ENCODE results near the gene PRAMEF27.
"Not testable (repeated sequence)": the region's sequence is repeated elsewhere in the genome, so short reads cannot be mapped to it uniquely, and the experiment has no call there.

Gene PRAMEF27

DNA sequence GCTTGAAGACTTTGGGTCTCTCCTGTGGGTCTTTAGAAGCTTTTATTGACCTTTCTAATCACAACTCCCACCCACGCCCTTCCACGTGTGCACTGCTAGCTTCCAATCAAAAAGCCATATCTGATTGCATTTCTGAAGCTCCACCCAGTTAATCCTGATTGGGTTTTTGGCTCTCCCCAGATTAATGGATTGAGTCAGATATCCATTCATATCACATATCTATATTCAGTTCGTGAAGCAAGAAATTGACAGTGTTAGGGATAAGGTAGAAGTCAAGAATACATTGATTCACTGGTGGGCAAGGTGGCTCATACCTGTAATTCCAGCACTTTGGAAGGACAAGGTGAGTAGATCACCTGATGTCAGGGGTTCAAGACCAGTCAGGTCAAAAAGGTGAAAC, at the start of gene PRAMEF27:
PRAMEF27 (minus strand) TSS at position 101 of the 400 bp plus-strand sequence. CDS start 2,916 bp downstream, outside the sequence.
- DNase-seq = not testable (repeated sequence)

DNA sequence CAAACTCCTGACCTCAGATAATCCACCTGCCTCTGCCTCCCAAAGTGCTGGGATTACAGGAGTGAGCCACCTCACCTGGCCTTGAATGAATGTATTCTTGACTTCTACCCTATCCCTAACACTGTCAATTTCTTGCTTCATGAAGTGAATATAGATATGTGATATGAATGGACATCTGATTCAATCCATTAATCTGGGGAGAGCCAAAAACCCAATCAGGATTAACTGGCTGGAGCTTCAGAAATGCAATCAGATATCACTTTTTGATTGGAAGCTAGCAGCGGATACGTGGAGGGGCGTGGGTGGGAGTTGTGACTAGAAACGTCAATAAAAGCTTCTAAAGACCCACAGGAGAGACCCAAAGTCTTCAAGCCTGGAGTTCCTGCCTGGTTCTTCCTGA, 14.1 kb upstream of the PRAMEF27 start, which contains the start of gene PRAMEF25:
PRAMEF25 (plus strand) TSS at position 301 of the 400 bp plus-strand sequence. CDS start 2,920 bp downstream, outside the sequence.
- DNase-seq = not testable (repeated sequence)

DNA sequence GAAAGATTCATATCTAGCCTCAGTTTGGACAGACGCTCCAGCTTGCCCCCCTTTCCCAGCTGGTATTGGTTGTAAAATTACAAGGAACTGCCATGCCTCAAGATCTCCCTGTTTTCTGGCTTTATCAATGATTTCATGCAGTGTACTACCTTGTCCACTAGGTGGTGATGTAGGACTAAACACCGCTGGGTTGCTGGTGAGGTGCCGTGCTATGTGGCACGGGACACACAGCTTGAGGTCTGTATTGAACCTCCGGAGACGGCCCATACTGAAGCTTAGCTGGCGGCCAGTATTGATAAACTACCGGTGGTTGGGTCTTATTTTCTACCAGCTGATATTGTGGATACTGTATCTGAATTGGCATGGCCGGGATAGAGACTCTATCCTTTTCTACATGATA, 36.5 kb downstream of the PRAMEF27 start:
- not testable (repeated sequence) for DNase-seq

DNA sequence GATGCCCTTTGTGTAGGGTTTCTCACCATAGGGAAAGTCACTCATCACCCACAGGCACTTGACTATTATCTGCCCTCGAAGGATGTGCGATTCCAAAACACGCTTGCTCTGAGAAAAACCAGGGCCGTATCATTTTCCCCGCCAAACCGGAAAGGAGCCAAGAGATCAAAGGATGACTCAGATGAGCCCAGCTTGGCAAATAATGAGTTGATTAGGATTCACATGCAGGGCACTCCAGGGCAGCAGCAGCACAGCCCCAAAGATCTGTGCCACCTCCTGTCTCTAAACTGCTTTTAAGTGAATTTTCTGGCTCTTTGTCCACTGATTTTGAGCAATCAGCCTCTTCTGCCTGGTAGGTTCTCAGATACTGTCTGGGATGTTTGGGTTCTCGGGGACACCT, 44.4 kb downstream of the PRAMEF27 start:
- not testable (repeated sequence) for DNase-seq

DNA sequence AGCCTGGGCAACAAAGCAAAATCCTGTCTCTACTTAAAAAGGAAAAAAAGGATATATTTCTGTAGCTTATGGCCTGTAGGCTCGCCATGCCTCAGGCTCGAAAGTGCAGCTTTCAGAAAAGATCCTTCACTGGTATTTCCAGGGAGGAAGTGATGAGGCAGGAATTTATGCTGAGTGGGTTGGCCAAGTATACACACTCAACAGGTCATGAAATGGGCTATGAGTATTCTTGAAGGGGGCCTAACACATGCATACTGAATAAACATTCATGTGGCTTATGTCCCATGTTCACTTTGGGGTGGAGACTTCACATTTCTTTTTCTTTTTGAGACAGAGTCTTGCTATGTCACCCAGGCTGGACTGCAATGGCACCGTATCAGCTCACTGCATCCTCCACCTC, 47.0 kb downstream of the PRAMEF27 start:
- DNase-seq = not testable (repeated sequence)

DNA sequence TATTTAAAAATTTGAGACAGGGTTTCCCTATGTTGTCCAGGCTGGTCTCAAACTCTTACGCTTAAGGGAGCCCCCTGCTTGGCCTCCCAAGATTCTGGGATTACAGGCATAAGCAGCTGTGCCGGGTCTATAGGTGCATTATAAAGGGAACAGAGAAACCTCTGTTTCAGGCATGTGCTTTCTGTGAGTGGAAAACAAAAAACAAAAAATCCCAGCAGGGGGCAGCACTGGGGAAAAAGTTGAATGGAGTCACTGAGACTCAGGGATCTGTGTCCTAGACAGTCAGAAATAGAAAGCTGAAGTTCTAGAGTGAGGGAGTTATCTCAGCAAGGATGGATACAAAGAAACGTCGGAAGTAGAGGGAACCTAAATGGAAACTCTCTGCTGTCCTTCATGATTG, 50.6 kb downstream of the PRAMEF27 start:
- not testable (repeated sequence) for DNase-seq
